DLD1 (cell line): ENCODE measurements around the gene ZNF804B.
"Not testable (repeated sequence)": the region's sequence is repeated elsewhere in the genome, so short reads cannot be mapped to it uniquely, and the experiment has no call there.

ENCODE experiments used
- in situ Hi-C: cut with HindIII; loops from 2 replicates; pipeline ENCODE4 v1.10.0; 2017; ENCODE audit warnings: low sequenced_read_pairs

The ZNF804B gene

GRCh38 chr7:89073776-89074175 lies 314.3 kb downstream of the ZNF804B start:
- in situ Hi-C loops, result no loop called here

GRCh38 chr7:89077992-89078391 lies 318.5 kb downstream of the ZNF804B start:
- in situ Hi-C loops, result no loop called here

- in situ Hi-C loops, result no loop called here
Measured at GRCh38 chr7:89085580-89085979, 326.1 kb downstream of the ZNF804B start.

GRCh38 chr7:89091550-89091949 lies 332.1 kb downstream of the ZNF804B start:
- in situ Hi-C loops, result no loop called here

GRCh38 chr7:89094269-89094668 lies 334.8 kb downstream of the ZNF804B start:
- in situ Hi-C loops, result no loop called here

GRCh38 chr7:89103564-89103963 lies 344.1 kb downstream of the ZNF804B start:
- in situ Hi-C loops, result no loop called here

GRCh38 chr7:89104748-89105685 lies 345.5 kb downstream of the ZNF804B start:
- in situ Hi-C loops, result no loop called here

GRCh38 chr7:89123871-89124270 lies 364.4 kb downstream of the ZNF804B start:
- in situ Hi-C loops, result no loop called here

- in situ Hi-C loops, result no loop called here
Measured at GRCh38 chr7:89129600-89130375, 370.3 kb downstream of the ZNF804B start.

- in situ Hi-C loops, result no loop called here
Measured at GRCh38 chr7:89133357-89133756, 373.9 kb downstream of the ZNF804B start.

- in situ Hi-C loops, result no loop called here
Measured at GRCh38 chr7:89133819-89134218, 374.3 kb downstream of the ZNF804B start.

- in situ Hi-C loops, result no loop called here
Measured at GRCh38 chr7:89145801-89146200, 386.3 kb downstream of the ZNF804B start.

- in situ Hi-C loops, result no loop called here
Measured at GRCh38 chr7:89160107-89160506, 400.6 kb downstream of the ZNF804B start.

- in situ Hi-C loops, result no loop called here
Measured at GRCh38 chr7:89165421-89165820, 405.9 kb downstream of the ZNF804B start.

- in situ Hi-C loops, result no loop called here
Measured at GRCh38 chr7:89170628-89171027, 411.1 kb downstream of the ZNF804B start.

- in situ Hi-C loops, result no loop called here
Measured at GRCh38 chr7:89182116-89182515, 422.6 kb downstream of the ZNF804B start.

GRCh38 chr7:89183712-89184111 lies 424.2 kb downstream of the ZNF804B start:
- in situ Hi-C loops, result no loop called here

- in situ Hi-C loops, result no loop called here
Measured at GRCh38 chr7:89200758-89201157, 441.3 kb downstream of the ZNF804B start.

- in situ Hi-C loops, result no loop called here
Measured at GRCh38 chr7:89223900-89224395, 464.4 kb downstream of the ZNF804B start.

- in situ Hi-C loops, result not testable (repeated sequence)
Measured at GRCh38 chr7:89228688-89229171, 469.2 kb downstream of the ZNF804B start.

- in situ Hi-C loops, result loop anchor here (5.0 kb wide), 1 partner anchor 41 kb away; no protein-coding TSS in a partner anchor
Measured at GRCh38 chr7:89238156-89238555, 478.7 kb downstream of the ZNF804B start.
